GM19438 (cell line): ENCODE measurements around the gene PTPRN2.

Experiments
- ATAC-seq: cut with Tn5 transposase; IDR thresholded peaks from one replicate; pipeline ENCODE4 v1.9.1; 2021; ENCODE audit warnings: low read depth; ENCODE audit not compliant: unreplicated experiment

The PTPRN2 gene

DNA sequence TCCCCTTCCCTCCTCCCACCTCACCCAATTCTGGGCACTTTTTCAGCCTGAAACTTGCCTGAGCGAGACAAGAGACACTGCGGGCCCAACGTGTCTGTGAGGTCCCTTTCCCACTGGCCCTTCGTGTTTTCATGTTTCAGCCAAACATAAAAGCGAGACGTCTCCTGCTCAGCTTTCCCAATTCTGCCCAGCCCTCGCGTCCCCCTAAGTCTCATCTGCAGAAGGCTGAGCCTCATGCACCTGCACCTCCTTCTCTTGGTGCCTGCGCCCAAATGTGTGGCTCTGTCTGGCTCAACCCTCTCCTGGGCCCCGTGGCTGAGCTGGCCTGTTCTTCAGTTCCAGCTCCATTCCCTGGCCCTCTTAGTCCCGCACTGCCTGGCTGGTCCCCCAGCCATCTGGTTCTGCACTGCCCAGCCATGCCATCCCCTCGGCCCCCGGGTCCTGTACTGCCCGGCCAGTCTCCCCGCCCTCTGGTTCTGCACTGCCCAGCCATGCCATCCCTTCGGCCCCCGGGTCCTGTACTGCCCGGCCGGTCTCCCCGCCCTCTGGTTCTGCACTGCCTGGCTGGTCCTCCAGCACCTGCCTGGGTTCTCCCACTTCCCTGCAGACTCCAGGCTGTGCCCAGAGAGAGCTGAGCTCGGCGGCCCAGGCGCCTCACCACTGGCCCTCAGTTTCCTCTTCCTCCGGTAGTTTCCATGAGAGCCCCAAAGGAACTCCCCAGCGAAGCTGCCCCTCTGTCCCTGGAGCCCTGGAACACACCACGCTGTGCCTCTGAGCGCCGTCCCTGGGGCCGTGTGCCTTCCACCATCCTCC, 1026.7 kb downstream of the PTPRN2 start:
- ATAC-seq: no peak

DNA sequence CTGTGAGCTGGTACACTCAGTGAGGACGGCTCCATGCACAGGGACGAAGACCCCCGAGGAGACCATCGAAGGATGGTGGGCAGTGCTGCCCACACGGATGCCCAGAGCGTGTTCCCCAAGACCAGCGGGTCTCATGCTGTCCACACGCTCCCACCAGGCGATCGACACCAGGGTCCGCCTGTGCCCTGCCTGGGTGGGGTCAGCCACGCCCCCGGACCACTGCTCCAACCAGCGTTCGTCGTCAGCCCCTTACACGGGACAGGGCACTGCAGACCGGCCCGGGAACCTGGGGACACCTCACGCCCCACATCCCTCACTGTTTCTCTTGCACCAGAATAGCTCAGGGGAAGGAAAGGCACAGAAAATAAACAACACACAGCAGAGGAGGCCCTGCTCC, 1027.4 kb downstream of the PTPRN2 start:
- ATAC-seq: no peak

DNA sequence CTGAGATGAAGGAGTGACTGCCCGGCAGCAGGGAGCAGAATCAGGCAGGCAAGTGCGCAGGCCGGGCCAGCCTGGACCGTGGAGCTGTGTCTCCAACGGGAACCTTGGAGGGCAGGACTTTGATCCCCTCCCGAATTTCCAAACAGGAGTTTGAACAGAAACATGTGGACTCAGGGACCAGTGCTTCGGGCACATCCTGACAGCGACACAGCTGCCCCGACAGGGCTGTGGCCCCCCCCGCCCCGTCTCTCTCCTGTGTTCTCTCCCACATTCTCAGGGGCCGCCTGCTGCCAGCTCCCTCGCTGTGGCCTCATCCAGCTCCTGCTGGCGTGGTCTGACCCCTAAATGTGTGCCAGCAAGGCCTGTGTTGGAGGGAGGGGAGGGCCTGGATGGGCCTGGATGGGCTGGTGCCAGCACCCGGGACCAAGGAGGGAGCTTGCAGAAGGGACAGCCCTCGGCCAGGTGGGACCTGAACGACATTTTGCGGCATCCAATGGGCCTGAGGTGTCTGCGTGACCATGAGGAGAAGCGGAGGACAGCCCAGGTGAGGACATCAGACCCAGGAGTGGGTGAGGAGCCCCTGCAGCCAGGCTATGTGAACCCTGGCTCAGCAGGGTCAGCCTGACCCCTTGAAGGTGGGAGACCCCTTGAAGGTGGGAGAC, 1027.9 kb downstream of the PTPRN2 start:
- no peak for ATAC-seq

DNA sequence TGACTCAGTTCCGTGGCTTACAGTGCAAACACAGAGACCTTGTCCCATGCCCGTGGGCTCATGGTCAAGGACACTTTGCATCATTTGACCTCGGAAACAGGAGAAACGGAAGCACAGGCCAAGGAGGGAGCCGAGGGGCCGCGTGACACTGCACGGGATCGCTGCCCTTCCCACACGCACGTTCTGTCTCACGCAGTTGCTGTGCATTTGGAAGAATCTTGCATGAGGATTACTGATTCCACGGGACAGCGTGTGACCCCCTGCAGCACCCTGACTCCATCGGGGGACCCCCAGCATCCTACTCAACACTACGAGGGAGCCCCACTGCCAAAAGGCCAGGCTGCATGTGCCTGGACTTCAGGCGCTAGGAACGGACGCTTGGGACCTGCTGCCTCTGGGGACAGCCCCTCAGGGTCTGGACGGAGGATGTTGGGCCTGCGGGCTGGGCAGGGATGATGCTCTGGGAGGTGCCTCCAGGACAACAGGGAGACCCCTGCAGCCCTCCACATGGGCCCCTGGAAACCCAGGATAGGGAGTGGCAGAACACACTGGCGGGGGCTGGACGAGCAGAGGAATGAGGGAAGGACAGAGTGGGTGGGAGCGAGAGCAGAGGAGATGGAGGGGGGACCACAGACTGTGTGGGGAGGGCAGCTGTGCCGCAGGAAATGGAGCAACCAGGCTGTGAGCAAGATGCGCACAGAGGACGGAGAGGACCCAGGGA, 1028.6 kb downstream of the PTPRN2 start:
- no peak for ATAC-seq

DNA sequence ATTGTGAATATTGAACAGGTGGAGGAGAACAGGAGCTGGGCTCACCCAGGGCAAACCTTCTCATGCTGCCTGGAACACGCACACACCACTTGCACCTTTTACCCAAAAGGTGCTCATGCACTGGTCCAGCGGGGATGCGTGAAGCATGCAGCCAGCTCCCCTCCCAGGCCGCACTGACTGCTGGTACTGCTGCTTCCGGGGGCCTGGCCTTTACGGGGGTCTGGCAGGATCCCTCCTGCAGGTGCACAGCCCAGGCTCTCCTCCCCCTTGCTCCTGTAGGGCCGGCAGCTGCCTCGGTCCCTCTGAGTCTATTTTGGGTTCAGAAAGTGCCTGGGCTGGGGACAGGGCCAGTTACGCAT, 1029.1 kb downstream of the PTPRN2 start:
- ATAC-seq: no peak

DNA sequence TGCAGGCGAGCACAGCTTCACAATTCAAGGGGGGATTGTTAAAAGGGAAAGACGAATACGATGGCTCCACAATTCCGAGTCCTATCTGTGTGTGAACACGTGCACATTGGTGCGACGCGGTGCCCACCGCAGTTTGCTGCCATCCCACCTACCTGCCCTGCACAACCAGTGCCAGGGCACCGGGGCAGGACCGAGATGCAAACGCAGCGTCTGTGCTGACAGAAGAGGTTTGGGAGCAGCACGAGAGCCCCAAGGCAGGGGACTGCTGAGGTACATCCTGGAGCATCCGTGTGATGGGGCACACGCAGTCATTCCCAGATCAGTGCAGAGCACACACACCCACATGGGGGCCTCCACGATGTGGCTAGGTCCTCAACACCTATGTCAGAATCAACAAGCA, 1029.6 kb downstream of the PTPRN2 start:
- ATAC-seq: no peak

DNA sequence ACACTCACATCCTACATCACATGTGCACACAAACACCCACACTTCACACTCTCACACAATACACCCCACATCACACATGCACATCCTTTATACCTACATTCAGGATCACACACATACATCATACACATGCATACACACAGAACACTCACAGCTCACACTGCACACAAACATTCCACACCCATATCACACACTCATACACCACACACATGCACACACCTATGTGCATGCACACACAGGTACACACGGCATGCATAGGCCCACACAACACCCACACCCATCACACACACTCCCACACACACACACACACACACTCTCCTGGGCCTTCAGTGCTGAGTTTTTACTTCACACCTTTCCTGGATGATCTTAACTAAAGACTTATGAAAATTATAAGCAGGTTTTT, 1030.4 kb downstream of the PTPRN2 start:
- no peak for ATAC-seq

DNA sequence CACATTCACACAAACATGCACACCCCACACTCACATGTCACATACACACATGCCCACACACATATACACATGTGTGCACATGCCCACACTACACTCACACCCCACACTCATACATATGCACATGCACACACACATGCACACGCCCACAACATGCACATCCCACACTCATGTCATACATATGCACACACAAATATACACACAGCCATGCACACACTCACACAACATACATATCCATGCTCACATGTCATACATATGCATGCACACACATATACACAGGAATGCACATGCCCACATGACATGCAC, 1031.0 kb downstream of the PTPRN2 start:
- no peak for ATAC-seq

DNA sequence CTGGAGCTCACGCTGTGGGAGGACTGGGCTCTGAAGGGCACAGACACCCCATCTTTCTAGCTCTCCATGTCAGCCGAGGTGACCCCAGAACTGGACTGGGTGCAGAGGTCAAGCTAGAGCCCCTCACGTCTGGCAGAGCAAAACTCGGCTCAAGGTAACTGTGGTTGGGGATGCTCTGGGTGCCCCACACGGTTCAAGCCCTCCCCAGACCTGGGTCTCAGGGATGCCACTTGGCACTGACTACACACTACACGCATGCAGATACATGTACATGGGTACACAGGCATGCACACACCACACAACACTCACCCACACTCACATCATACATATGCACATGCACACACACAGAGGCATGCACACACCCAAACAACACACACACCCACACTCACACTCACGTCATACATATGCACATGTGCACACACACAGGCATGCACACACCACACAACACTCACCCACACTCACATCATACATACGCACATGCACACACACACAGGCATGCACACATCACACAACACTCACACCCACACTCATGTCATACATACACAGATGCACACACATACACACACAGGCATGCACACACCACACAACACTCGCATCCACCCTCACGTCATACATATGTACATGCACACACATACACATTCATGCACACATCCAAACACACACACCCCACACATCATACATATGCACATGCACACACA, 1031.5 kb downstream of the PTPRN2 start:
- no peak for ATAC-seq

DNA sequence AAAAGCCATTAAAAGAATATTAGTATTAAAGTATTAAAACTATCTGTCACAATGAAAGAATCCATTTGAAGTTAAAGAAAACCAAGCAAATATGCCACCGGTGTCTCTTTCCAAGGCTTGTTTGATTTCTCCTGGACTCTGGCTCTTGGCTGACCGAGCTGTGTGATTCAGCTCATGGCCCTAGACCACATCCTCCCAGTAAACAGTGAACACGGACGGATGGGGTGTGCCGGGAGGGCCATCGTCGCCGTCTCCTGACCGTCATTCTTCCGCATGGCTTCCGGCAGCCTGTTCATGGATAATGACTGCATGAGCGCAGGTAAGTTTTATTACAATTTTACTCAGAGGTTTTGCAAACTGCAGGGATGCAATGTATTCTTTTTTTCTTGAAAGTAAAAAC, 1032.3 kb downstream of the PTPRN2 start:
- ATAC-seq: no peak

DNA sequence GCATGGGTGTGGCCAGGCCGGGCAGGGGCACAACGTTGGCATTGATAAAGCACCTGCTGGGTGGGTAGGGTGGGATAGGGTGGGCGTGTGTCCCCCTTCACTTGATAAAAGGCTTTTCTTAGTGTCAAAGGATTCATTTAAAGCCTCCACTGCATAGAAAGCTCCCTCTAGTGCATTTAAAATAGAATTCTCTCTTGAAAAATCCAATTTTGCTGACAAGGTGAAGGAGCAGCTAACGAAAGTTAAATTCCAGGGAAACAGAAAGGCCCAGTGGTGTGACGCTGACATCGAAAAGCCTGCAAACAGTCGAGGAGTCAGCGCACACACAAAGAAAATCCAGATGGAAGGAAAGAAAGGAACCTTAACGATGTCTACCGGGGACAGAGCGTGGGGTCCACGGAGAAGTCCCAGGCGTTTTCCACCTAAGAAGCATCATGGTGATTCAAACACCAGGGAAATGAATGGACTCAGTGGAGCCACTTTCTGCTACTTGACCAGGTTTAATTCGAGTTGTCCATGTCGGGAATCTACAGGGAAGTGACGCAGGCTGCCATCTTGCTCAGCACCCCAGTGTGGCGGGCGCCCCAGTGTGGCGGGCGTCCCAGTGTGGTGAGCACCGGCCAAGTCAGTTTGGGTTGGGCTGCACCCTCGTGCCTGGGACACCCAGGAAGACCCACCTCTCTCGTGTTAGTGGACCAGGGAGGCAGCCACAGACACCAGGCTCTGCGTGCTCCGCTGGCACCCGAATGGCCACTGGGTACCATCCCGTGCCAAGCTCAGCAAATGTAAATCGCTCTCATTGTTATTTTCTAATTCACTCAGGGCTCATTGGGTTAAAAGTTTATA, 1033.0 kb downstream of the PTPRN2 start:
- ATAC-seq: no peak

DNA sequence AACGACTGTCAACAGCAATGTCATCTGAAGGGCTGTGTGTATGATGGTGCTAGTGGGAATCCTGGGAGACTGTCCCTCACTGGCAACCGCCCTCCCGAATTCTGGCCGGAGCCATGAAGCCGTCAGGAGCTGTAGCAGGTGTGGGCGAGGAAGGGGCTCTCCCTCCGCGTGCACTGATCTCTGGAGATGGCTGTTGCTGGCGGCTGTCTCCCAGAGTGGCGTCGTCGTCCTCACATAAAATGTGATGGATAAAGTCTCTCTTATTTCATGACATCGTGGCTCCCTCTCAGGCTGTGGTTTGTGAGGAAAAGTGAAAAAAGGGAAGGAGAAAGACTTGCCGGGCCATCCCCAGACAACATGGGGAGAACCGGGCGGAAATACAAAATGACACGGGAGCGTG, 1034.4 kb downstream of the PTPRN2 start:
- no peak for ATAC-seq

DNA sequence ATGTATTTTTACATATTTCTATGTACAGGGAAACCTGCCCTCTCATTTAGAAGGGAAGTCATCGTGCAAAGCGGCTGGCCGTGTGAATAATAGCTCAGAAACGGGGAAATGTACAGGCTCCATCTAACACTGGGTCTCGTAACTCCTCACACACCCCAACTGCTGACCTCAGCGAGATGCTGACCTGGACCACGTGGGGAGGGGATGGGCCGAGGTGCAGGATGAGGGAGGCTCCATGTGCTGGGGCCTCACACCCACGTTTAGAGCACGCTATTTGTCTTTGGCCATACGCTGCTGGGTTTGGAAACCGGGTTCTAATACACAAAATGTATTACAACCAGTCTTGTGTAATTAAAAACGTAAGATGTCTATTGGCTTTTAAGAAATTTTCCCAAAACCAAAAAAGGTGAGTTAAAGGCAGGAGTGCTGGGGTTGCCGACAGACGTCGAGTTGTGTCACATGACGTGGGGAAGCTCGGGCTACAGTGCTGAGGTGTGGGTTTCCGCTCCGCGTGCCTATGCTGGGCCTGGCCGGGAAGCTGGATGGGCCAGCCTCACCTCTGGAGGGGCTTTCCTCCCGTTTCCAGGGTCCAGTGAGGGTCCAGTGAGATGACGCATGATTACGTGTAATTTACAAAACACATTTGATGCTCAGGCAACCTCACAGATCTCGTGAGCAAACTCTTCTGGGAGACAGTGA, 1035.2 kb downstream of the PTPRN2 start:
- ATAC-seq: no peak

DNA sequence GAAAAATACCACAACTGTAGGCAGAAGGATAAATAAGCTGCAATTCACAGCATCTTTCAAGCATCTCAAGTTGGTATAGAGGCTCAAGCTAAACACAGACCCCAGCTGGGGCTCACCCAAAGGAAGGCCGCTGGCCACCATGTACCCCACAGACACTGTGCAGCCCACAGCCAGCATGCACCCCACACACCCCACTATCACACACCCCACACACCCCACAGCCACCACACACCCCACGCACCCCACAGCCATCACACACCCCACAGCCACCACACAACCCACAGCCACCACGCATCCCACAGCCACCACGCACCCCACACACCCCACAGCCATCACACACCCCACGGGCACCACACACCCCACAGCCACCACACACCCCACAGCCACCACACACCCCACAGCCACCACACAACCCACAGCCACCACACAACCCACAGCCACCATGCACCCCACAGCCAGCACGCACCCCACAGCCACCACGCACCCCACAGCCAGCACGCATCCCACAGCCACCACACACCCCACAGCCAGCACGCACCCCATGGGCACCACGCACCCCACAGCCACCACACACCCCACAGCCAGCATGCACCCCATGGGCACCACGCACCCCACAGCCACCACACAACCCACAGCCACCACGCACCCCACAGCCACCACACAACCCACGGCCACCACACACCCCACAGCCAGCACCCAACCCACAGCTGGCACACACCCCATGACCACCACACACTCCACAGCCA, 1036.1 kb downstream of the PTPRN2 start:
- ATAC-seq: no peak

DNA sequence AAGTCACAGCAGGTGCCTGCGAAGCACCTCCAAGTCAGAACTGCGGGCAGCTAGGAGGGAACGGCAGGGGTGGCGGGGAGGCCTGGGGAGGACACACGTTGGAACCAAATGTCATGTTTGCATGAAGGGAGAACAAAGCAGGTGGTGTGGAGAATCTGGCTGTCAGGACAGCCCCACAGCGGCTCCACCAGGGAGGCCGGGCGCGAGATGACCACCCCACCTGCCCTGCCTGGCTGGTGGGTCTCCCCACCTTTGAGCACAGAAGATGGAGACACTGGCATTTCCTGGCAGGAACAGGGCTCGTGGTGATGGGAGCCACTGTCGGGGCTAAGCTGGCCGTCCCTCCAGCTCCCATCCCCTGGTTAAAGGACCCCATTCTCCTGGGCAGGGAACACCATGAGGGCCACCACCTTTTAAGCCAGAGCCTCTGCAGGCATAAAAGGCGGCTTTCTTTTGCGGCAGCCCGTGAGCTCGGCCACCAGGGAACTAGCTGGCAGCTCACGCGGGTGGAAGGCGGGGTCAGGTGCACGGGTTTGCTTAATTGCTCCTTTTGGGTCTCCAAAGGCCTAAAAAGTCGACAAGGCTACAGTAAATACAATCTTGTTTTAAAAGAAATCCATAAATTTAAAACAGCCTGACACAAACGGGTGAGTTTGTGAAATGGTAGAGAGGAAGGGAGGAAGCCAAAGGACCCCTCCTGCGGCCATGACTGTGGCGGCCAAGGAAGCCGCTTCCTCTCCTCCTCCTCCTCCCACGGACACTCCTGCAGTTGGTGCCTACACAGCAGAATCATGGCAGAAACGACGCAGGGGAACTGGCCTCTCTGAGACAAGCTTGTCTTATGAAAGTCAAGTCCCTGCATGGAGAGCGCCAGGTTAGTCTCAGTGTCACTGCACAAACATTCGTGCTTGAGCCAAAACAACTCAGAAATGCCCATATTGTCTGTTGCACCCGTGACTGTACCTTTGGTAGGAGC, 1037.0 kb downstream of the PTPRN2 start:
- no peak for ATAC-seq

DNA sequence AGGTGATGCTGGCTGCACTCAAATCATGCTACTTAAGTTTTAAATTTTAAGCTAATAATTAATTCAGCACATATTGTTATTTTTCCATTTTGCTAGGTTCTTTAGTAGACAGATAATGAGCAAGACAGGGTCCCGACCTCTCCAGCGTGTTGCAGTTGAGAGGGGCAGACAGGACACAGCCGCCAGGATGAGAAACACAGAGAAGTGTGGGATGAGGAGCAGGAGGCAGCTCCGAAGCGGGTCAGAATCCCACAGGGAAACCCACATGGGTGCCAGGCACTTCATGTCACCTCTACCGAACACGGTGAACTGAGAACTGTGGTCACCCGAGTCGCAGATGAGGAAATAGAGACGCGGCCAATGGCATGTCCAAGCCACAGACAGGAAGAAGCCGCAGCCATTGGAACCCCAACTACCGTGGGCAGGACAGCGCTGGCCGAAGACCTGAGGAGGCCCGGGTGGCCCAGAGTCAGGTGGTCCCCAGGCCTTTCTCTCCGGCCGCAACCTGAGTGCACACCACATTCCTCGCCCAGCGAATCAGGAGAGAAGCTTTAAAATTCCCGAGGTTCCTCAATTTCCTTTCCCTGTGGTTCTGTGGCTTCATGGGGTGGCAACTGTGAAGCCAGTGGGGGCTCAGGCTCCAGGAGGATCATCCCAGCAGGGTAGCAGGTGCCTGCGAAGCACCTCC, 1037.9 kb downstream of the PTPRN2 start:
- no peak for ATAC-seq

DNA sequence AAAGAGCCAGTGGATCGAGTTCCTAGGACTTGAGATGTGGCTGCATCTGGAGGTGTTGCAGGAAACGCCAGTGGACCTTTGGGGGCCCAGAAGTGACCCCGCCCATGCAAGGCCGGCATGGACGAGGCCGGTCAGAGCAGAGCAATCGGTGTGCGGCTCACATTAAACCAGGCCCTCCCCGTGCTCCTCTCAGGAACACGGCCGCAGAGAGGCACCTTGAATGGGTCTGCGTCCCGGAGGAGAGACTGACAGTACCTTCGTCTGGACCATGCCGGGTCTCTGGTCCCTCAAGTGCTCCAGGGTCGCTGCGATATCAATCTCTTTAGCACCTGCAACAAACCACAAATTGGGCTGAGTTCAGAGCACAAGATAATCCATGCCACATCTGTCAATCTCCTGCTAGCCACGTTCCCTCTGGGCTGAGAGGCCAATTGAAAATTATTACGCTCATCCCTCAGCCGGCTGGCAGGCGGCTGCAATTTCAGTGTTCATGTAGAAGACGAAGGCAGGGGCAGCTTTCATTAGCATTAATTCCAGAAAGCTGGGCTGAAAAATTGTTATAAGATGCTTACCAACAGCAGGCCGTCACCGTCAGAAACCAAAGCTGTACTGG, 1038.8 kb downstream of the PTPRN2 start:
- ATAC-seq: no peak
